Skeletal muscle satellite cell (primary cell): Measurements from ENCODE around the gene DISC1.

ENCODE experiments used
- H3K27me3 ChIP-seq: 2 replicates; pipeline ENCODE4 v1.7.0; 2013; ENCODE audit warnings: low read length; ENCODE audit not compliant: control insufficient read depth, insufficient read depth
- H3K36me3 ChIP-seq: 2 replicates; pipeline ENCODE4 v1.7.0; 2013; ENCODE audit warnings: mild to moderate bottlenecking, control low read depth, low read length; ENCODE audit not compliant: insufficient read depth
- H3K4me1 ChIP-seq: 2 replicates; pipeline ENCODE4 v1.7.0; 2013; ENCODE audit warnings: low read length; ENCODE audit not compliant: control insufficient read depth, insufficient read depth
- H3K4me2 ChIP-seq: 2 replicates; pipeline ENCODE4 v1.7.0; 2013; ENCODE audit warnings: mild to moderate bottlenecking, low read length
- H3K4me3 ChIP-seq: 2 replicates; pipeline ENCODE4 v1.7.0; 2013; ENCODE audit warnings: low read length
- H3K9ac ChIP-seq: 2 replicates; pipeline ENCODE4 v1.7.0; 2013; ENCODE audit warnings: mild to moderate bottlenecking, low read depth, low read length, moderate library complexity
- H3K9me3 ChIP-seq: replicated peaks from 2 replicates; pipeline ENCODE4 v1.7.0; 2013; ENCODE audit warnings: mild to moderate bottlenecking, control low read depth, low read length

Gene DISC1

GRCh38 chr1:231871878-231872277 is 245.3 kb downstream of the DISC1 start:
- Histone ChIP-seq H3K4me1 (peaks cover 23% of the 10 kb centered on the region), H3K27me3 (no peaks in the 10 kb centered on the region), H3K9me3 (no peaks in the 10 kb centered on the region), H3K4me2 (no peak overlapping the region), H3K9ac (no peak overlapping the region), H3K4me3 (no peak overlapping the region), H3K36me3 (no peaks in the 10 kb centered on the region)

GRCh38 chr1:231872461-231872910 is 245.9 kb downstream of the DISC1 start:
- Histone ChIP-seq H3K9me3 (no peaks in the 10 kb centered on the region), H3K27me3 (no peaks in the 10 kb centered on the region), H3K4me1 (peaks cover 17% of the 10 kb centered on the region), H3K4me2 (no peak overlapping the region), H3K9ac (no peak overlapping the region), H3K36me3 (no peaks in the 10 kb centered on the region), H3K4me3 (no peak overlapping the region)

DNA sequence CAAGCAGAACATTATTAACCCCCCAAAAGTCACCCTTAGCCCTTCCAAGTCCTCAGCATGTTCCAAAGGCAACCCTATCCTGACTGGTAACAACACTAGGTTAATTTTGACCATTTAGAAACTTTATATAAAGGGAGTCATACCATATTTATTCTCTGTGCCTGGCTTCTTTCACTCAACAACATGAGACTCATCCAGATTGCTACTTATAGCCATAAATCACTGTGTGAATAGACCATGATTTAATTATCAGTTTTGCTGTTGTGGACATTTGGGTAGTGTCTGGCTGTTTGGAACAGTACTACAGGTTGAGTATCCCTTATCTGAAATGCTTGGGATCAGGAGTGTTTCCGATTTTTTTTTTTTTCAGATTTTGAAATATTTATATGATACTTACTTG is 252.1 kb downstream of the DISC1 start:
- Histone ChIP-seq H3K9ac (no peak overlapping the region), H3K4me3 (no peak overlapping the region), H3K4me2 (no peak overlapping the region), H3K36me3 (no peaks in the 10 kb centered on the region), H3K4me1 (no peaks in the 10 kb centered on the region), H3K9me3 (no peaks in the 10 kb centered on the region), H3K27me3 (no peaks in the 10 kb centered on the region)

DNA sequence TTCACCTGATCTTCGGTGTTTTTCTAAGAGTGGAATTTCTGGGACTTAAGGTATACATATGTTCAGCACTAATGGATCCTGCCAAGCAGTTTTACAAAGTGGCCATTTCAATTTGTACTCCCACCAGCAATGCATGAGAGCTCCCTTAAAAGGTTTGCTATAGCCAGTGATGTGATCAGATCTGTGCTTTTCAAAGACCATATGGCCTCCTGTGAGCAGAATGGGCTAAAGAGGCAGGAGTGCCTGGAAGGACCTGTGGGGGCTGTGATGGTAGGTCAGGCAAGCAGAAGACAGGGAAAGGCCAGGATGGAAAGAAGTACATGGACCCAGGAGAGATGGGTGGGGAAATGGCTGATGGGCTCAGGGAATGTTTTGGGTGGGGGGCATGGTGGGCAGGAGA is 252.7 kb downstream of the DISC1 start:
- Histone ChIP-seq H3K4me3 (no peak overlapping the region), H3K9me3 (no peaks in the 10 kb centered on the region), H3K4me1 (no peaks in the 10 kb centered on the region), H3K27me3 (no peaks in the 10 kb centered on the region), H3K4me2 (no peak overlapping the region), H3K36me3 (no peaks in the 10 kb centered on the region), H3K9ac (no peak overlapping the region)

DNA sequence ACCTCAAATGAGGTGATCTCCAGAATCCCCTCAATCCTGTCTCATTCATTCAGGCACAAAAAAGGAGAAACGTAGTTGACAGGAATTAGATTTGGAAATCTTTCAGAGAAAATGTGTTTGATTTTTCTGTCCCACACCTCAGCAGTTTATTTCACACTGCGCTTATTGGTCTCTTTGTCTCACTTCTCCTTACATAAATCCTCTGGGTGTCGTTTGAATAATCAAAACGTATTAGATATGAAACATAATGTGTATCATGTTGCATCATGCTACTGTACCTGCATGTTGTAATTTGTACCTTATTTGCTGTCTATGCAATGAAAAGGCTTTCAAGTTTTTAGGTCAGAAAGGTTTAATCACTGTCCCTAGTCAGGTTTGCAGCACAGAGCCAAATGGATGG is 255.7 kb downstream of the DISC1 start:
- Histone ChIP-seq H3K36me3 (no peaks in the 10 kb centered on the region), H3K9ac (no peak overlapping the region), H3K4me2 (no peak overlapping the region), H3K9me3 (no peaks in the 10 kb centered on the region), H3K4me1 (peaks cover 17% of the 10 kb centered on the region), H3K4me3 (no peak overlapping the region), H3K27me3 (no peaks in the 10 kb centered on the region)

DNA sequence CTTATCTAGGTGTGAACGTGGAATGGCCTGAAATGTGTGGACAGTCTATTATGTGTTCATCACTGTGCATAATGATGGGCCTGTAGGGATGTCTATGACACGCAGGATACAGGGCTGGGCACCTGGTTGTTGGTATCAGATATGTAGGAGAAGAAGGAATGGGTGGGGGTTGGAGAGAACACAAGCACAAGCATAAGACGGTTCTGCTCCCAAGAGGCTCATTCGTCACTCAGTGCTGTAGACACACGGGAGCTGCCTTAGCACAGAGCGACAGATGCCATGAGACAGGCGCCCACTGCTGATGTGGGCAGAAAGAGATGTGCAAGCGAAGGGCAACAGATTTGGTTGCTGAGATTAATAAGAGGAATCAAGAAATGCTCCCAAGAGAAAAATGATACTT is 256.2 kb downstream of the DISC1 start:
- no peak overlapping the region for H3K4me3 ChIP-seq
- H3K4me1 ChIP-seq, result peaks cover 17% of the 10 kb centered on the region
- H3K4me2 ChIP-seq, result no peak overlapping the region
- no peaks in the 10 kb centered on the region for H3K27me3 ChIP-seq
- H3K9me3 ChIP-seq, result no peaks in the 10 kb centered on the region
- H3K9ac ChIP-seq, result no peak overlapping the region
- no peaks in the 10 kb centered on the region for H3K36me3 ChIP-seq

DNA sequence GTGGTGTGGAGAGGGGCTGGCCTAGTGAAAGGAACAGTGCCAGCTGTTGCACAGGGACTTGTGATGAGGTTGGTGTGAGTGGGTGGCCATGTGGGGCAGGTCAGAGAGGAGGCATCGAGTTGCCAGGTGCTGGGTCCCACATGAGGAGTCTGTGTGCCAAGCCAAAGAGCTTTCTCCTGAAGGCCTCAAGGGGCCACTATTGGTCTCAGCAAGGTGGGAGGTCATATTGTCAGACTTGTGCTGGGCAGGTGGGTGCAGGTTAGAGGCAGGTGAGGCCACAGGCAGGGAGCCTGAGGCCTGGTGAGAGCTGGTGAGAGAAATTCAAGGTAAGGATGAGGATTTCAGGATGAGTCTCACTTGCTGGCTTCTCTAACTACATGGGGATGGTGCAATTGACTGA is 256.8 kb downstream of the DISC1 start:
- Histone ChIP-seq H3K4me1 (peaks cover 17% of the 10 kb centered on the region), H3K27me3 (no peaks in the 10 kb centered on the region), H3K9me3 (no peaks in the 10 kb centered on the region), H3K4me3 (no peak overlapping the region), H3K36me3 (no peaks in the 10 kb centered on the region), H3K9ac (no peak overlapping the region), H3K4me2 (no peak overlapping the region)

GRCh38 chr1:231885209-231885854 is 258.7 kb downstream of the DISC1 start:
- H3K4me2 ChIP-seq, result peak overlapping the region; percentile 9
- H3K9ac ChIP-seq, result no peak overlapping the region

GRCh38 chr1:231887166-231887565 is 260.6 kb downstream of the DISC1 start:
- no peak overlapping the region for H3K4me2 ChIP-seq
- H3K9me3 ChIP-seq, result no peaks in the 10 kb centered on the region
- peaks cover 17% of the 10 kb centered on the region for H3K4me1 ChIP-seq

More at GRCh38 chr1:231885209-231885854, 258.7 kb downstream of the DISC1 start:
- H3K4me3 ChIP-seq, result no peak overlapping the region
- H3K4me1 ChIP-seq, result peaks cover 17% of the 10 kb centered on the region
- no peaks in the 10 kb centered on the region for H3K36me3 ChIP-seq
- H3K9me3 ChIP-seq, result no peaks in the 10 kb centered on the region
- no peaks in the 10 kb centered on the region for H3K27me3 ChIP-seq

DNA sequence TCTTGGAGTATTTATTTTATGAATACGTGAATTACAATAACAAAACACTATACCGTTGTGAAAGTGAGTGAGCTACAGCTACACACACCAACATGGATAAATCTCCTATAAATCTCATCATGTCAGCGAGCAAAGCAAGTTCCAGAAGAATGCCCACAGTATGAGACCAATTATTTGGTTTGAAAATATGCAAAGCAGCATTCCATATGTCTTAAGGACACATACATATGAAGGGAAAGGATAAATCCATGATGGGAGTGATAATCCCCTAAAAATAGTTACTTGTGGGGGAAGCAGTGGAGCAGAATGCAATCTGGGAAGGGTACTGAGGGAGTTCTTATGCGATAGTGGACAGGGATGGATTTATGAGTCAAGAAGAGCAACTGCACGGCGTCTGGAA is 261.3 kb downstream of the DISC1 start:
- peaks cover 17% of the 10 kb centered on the region for H3K4me1 ChIP-seq
- no peak overlapping the region for H3K9ac ChIP-seq
- no peaks in the 10 kb centered on the region for H3K36me3 ChIP-seq
- no peaks in the 10 kb centered on the region for H3K27me3 ChIP-seq
- H3K4me2 ChIP-seq, result no peak overlapping the region
- no peak overlapping the region for H3K4me3 ChIP-seq
- H3K9me3 ChIP-seq, result no peaks in the 10 kb centered on the region

More at GRCh38 chr1:231887166-231887565, 260.6 kb downstream of the DISC1 start:
- no peak overlapping the region for H3K4me3 ChIP-seq
- no peak overlapping the region for H3K9ac ChIP-seq
- no peaks in the 10 kb centered on the region for H3K27me3 ChIP-seq
- H3K36me3 ChIP-seq, result no peaks in the 10 kb centered on the region

DNA sequence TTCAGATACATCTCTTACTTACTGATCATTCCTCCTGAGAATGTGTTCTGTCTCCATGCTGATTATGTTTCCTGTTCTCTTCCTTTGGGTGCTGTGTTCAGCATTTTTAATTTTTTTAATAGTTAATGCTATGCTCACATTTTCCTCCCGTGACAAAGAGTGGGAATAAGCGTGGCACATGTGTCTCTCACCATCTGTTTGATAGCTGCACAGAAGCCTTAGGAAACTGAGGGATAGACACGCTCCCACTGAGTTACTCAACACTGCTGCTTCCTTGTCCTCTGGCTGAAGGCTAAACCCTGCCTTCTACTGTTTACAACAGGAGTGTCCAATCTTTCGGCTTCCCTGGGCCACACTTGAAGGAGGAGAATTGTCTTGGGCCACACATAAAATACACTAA is 264.2 kb downstream of the DISC1 start:
- Histone ChIP-seq H3K4me1 (peaks cover 4% of the 10 kb centered on the region), H3K9me3 (no peaks in the 10 kb centered on the region), H3K4me3 (no peak overlapping the region), H3K9ac (no peak overlapping the region), H3K27me3 (no peaks in the 10 kb centered on the region), H3K4me2 (no peak overlapping the region), H3K36me3 (no peaks in the 10 kb centered on the region)

- Histone ChIP-seq H3K36me3 (no peaks in the 10 kb centered on the region), H3K4me2 (no peak overlapping the region), H3K4me1 (no peaks in the 10 kb centered on the region), H3K4me3 (no peak overlapping the region), H3K9ac (no peak overlapping the region), H3K27me3 (no peaks in the 10 kb centered on the region), H3K9me3 (no peaks in the 10 kb centered on the region)
Observed at GRCh38 chr1:231893400-231894102, 267.0 kb downstream of the DISC1 start.
